ENCODE results near the gene SIDT2. TPM values are rescaled to one million over a fixed set of nuclear protein-coding genes. Genes with fewer than 3 reads are reported as not detected.
A peak's percentile ranks its signal among the peaks of the same experiment; 100 is the strongest.

The SIDT2 gene
- total RNA-seq, 4 donors from 2014 or later: 31.8 to 54.5 (median 42.3) TPM

- peaks cover 10 to 41% of the 10 kb centered on the region in 2 donors for H3K4me1 ChIP-seq
- peaks cover 29 to 44% of the 10 kb centered on the region in 2 donors for H3K36me3 ChIP-seq
- TF ChIP-seq CTCF (IDR thresholded peaks at IDR 0.05) (no peak), POLR2A (IDR thresholded peaks at IDR 0.05) (no peak)
- H3K4me3 ChIP-seq (replicated peaks in 1 of 3): no peak overlapping the region
- intact Hi-C loops (cut with DNase I): loop anchor here (10.0 kb wide), 1 partner anchor 76 kb away; the partner anchor contains the start of gene PAFAH1B2
- 30 to 36% methylated on average over 7 of the region's 7 CpGs for WGBS, 2 donors
- no peaks in the 10 kb centered on the region for H3K9me3 ChIP-seq
- peak; percentile 57 to 67 for DNase-seq
- peak overlapping the region; percentile 67 to 83 (median 82) for H3K27ac ChIP-seq
- H3K27me3 ChIP-seq: no peaks in the 10 kb centered on the region
These were observed 42.6 kb downstream of the SIDT2 start for GRCh38 chr11:117220999-117221774.

- intact Hi-C loops (cut with DNase I): loop anchor here (10.0 kb wide), 1 partner anchor 77 kb away; the partner anchor contains the start of gene PAFAH1B2
- Histone ChIP-seq H3K27ac (peak overlapping the region; percentile 67 to 83 (median 82)), H3K4me3 (replicated peaks in 1 of 3) (no peak overlapping the region), H3K36me3 (peaks cover 31 to 38% of the 10 kb centered on the region in 2 donors), H3K4me1 (peaks cover 10 to 41% of the 10 kb centered on the region in 2 donors), H3K27me3 (no peaks in the 10 kb centered on the region), H3K9me3 (no peaks in the 10 kb centered on the region)
- TF ChIP-seq POLR2A (IDR thresholded peaks at IDR 0.05): peak in 1 of 2 donors; percentile 5
- no peak for TF ChIP-seq CTCF (IDR thresholded peaks at IDR 0.05)
- peak in 1 of 2 donors; percentile 50 for DNase-seq
- 53% methylated on average over 7 of the region's 7 CpGs for WGBS, 2 donors
These were observed 43.4 kb downstream of the SIDT2 start for GRCh38 chr11:117221775-117222517.

GRCh38 chr11:117222991-117223740, 44.6 kb downstream of the SIDT2 start:
- H3K27ac ChIP-seq: peak overlapping the region in 2 of 3 donors; percentile 6 to 83
- H3K36me3 ChIP-seq: peaks cover 37 to 39% of the 10 kb centered on the region in 2 donors
- TF ChIP-seq CTCF (IDR thresholded peaks at IDR 0.05) (no peak), POLR2A (IDR thresholded peaks at IDR 0.05) (no peak)
- no peaks in the 10 kb centered on the region for H3K27me3 ChIP-seq
- peaks cover 10 to 41% of the 10 kb centered on the region in 2 donors for H3K4me1 ChIP-seq
- no peaks in the 10 kb centered on the region for H3K9me3 ChIP-seq
- no peak for DNase-seq
- 91 to 95% methylated on average over 13 to 14 of the region's 14 CpGs for WGBS, 2 donors
- intact Hi-C loops (cut with DNase I): loop anchor here (10.0 kb wide), 1 partner anchor 78 kb away; the partner anchor contains the start of gene PAFAH1B2
- no peak overlapping the region for H3K4me3 ChIP-seq (replicated peaks in 1 of 3)

DNA sequence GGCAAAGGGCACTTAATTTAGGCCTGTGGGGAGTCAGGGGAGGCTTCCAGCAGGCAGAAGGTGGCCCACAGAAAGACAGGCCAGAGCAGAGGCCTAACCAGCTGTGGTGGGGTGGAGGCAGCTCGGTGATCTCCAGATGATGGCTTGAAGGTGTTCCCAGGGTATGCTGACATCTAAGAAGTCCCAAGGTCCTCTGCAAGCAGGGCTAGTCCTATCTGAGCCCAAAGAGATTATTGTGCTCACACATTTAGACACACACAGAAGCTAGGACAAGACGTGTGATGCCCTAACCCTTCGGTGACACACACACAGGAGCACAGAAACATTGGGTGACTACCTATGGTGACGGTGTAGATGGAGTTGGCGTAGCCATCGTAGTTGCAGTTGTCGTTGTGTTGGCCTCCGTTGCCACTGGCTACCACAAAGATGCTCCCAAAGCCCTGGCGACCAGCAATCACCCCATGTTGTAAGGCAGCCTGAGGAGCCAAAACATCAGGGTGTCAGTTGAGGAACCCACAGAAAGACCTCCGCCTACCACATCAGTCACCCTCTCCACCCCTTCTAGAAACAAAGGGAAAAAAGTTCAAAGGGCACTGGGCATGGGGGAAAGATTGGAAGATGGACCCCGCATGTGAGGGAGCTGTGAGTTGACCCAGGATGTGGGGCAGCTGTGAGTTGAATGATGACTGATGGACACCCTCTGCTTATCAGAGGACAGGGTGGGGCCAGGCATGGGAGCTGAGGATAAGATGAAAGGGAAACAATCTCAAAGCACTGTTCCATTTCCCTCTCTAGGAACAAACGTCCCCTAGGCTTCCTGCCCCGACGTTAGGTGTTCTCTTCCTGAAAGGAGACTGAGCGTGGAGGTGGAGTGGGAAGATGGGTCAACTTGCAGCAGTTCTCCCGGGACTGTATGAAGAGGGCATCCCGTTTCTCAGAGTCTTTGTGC, 45.5 kb downstream of the SIDT2 start:
- WGBS, 2 donors: 83 to 88% methylated on average over 17 of the region's 17 CpGs
- Histone ChIP-seq H3K4me3 (replicated peaks in 1 of 3) (no peak overlapping the region), H3K4me1 (peaks cover 10 to 38% of the 10 kb centered on the region in 2 donors), H3K27ac (peak overlapping the region in 1 of 3 donors; percentile 6), H3K9me3 (no peaks in the 10 kb centered on the region), H3K36me3 (peaks cover 36 to 45% of the 10 kb centered on the region in 2 donors), H3K27me3 (no peaks in the 10 kb centered on the region)
- no peak for DNase-seq
- TF ChIP-seq POLR2A (IDR thresholded peaks at IDR 0.05): no peak
- TF ChIP-seq CTCF (IDR thresholded peaks at IDR 0.05): no peak
- intact Hi-C loops (cut with DNase I): loop anchor here (10.0 kb wide), 1 partner anchor 79 kb away; the partner anchor contains the start of gene PAFAH1B2
